PC-9 (cell line): ENCODE data around the gene CTRB2. TPM values are rescaled to one million over a fixed set of nuclear protein-coding genes. Genes with fewer than 3 reads are reported as not detected.

Experiments used
- BruUV-seq: library from RNA; stranded (reverse); fragments of 400-500 nt; replicated peaks from 2 replicates; lab custom pipeline; 2021; lab: Mats Ljungman, UMichigan
- CTCF ChIA-PET: fragments of 300-600 bp; sonication (Branson Sonifier 250); formaldehyde crosslinking; loops from one replicate; lab custom pipeline; 2022; ENCODE audit warnings: antibody characterized with exemption; lab: Charles Lee
- POLR2A ChIA-PET: fragments of 300-600 bp; sonication (Branson Sonifier 250); formaldehyde crosslinking; loops from one replicate; lab custom pipeline; 2022; ENCODE audit warnings: antibody characterized with exemption; ENCODE audit not compliant: unreplicated experiment; lab: Charles Lee
- DNase-seq, 2 experiments: peaks; one replicate each; pipeline versions ENCODE4 v3.0.0 to v3.0.0-alpha.2; 2015 to 2022; ENCODE audit warnings: mixed read lengths in 1 of 2
- H2AFZ ChIP-seq: fragments of 200-600 bp; sonication (generic); 2 replicates; pipeline ENCODE4 v1.8.1; 2017; ENCODE audit warnings: antibody characterized with exemption
- H3F3A ChIP-seq: fragments of 200-600 bp; sonication (generic); 2 replicates; pipeline ENCODE4 v1.8.1; 2017; ENCODE audit warnings: antibody characterized with exemption, mild to moderate bottlenecking, low read depth; ENCODE audit not compliant: insufficient read depth
- H3K27ac ChIP-seq: fragments of 200-600 bp; sonication (generic); 2 replicates; pipeline ENCODE4 v1.6.1; 2016; ENCODE audit warnings: mixed run types
- H3K27me3 ChIP-seq: fragments of 200-600 bp; sonication (generic); 2 replicates; pipeline ENCODE4 v1.6.1; 2016; ENCODE audit warnings: low read depth, mixed run types; ENCODE audit not compliant: insufficient read depth
- H3K36me3 ChIP-seq: fragments of 200-600 bp; sonication (generic); 2 replicates; pipeline ENCODE4 v1.6.1; 2016; ENCODE audit warnings: low read depth, mixed run types
- H3K4me1 ChIP-seq: fragments of 200-600 bp; sonication (generic); replicated peaks from 2 replicates; pipeline ENCODE4 v1.6.1; 2016; ENCODE audit warnings: mixed run types; ENCODE audit not compliant: insufficient read depth
- H3K4me2 ChIP-seq: fragments of 200-600 bp; sonication (generic); 2 replicates; pipeline ENCODE4 v1.6.1; 2017; ENCODE audit warnings: mixed run types
- H3K4me3 ChIP-seq: fragments of 200-600 bp; sonication (generic); 2 replicates; pipeline ENCODE4 v1.6.1; 2016; ENCODE audit warnings: mixed run types
- H3K79me2 ChIP-seq: fragments of 200-600 bp; sonication (generic); 2 replicates; pipeline ENCODE4 v1.6.1; 2017; ENCODE audit warnings: low read depth, mixed run types
- H3K9me2 ChIP-seq: fragments of 200-600 bp; sonication (generic); 2 replicates; pipeline ENCODE4 v1.8.1; 2017; ENCODE audit warnings: mild to moderate bottlenecking; ENCODE audit not compliant: insufficient read depth
- H3K9me3 ChIP-seq: fragments of 200-600 bp; sonication (generic); 2 replicates; pipeline ENCODE4 v1.8.1; 2016; ENCODE audit warnings: low read depth; ENCODE audit not compliant: insufficient read depth
- H4K20me1 ChIP-seq: fragments of 200-600 bp; sonication (generic); 2 replicates; pipeline ENCODE4 v1.8.1; 2017; ENCODE audit not compliant: insufficient read depth
- EZH2 ChIP-seq: fragments of 200-600 bp; sonication (generic); IDR thresholded peaks from 2 replicates; pipeline ENCODE4 v1.8.0; 2017; ENCODE audit warnings: antibody characterized with exemption, low read depth
- intact Hi-C: fragments of 100-400 bp; cut with micrococcal nuclease; formaldehyde crosslinking; loops from one replicate; pipeline ENCODE4 v1.10.0; 2022; ENCODE audit not compliant: unreplicated experiment
- total RNA-seq: library from RNA; stranded (reverse); gene quantifications from 2 replicates; pipeline ENCODE4 v1.2.3, GENCODE V29; 2021
- TF ChIP-seq, protein P1 (sequence below): fragments of 200-600 bp; sonication (generic); conservative IDR thresholded peaks from 2 replicates; pipeline ENCODE4 v1.6.1; 2017; ENCODE audit warnings: mixed run types, antibody characterized with exemption, mild to moderate bottlenecking, moderate library complexity

CTRB2 gene
- total RNA-seq, 1 experiment from 2014 or later, result not detected

DNA sequence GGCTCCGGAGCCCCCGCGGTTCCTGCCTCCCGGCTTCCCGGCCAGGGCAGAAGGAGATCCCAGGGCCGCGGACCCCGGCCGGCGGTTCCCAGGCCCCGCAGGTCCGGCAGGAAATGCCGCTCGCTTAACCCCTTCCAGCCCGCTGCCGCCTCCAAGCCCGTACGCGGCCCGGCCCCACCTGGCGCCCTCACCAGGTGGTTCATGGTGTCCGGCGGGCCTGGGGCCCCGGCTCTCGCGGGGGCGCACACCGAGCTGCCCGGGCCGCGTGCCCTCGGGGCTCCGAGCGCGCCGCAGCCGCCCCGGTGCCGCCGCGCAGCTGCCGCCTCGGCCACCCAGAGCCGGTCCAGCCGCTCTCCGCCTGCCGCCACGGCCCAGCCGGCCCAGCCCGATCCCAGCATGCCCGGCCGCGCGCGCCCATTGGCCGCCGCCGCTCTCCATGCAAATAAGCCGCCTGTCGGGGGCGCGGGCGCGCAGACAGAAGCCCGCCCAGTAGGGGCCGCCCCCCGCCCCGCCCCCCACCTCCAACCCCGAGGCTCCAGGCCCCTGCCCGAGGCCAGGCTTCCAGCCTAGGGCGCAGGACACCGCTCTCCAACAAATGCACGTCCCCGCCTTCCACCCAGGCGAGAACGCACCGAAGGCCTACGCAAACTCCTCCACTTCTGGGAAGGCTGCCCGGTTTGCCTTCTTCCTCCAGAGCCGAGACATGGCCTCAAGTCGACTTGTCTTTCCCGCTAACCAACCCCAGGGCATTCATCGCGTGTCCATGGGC is 44.5 kb upstream of the CTRB2 start, which contains the start of gene BCAR1:
Gene BCAR1, minus strand, starts transcription at position 345 of the 769 bp plus-strand sequence. Its CDS starts 142 bp downstream, at position 203.
- Histone ChIP-seq H3K4me3 (peak within 1 kb of the TSS; percentile 71), H3K9me3 (no peaks in the 10 kb centered on the region), H3K36me3 (no peaks in the 10 kb centered on the region), H4K20me1 (peaks cover 63% of the 10 kb centered on the region), H3K4me1 (peaks cover 54% of the 10 kb centered on the region), H2AFZ (peak within 1 kb of the TSS; percentile 64), H3K27me3 (no peaks in the 10 kb centered on the region), H3K79me2 (peaks cover 67% of the 10 kb centered on the region), H3K27ac (peak within 1 kb of the TSS; percentile 54; the same call in 1 of the 2 replicates), H3F3A (peaks cover 26% of the 10 kb centered on the region; the same call in 1 of the 2 replicates), H3K4me2 (peak within 1 kb of the TSS; percentile 79), H3K9me2 (no peaks in the 10 kb centered on the region)
- POLR2A ChIA-PET, result interaction anchor here (0.6 kb wide), 1 partner anchor 32 kb away, joined by 3 read pairs; no protein-coding TSS in a partner anchor
- intact Hi-C loops, result no loop called here
- CTCF ChIA-PET, result interaction anchor here (0.6 kb wide), 1 partner anchor 213 kb away, joined by 3 read pairs; the partner anchor contains the start of gene TMEM170A
- TF ChIP-seq, protein P1, sequence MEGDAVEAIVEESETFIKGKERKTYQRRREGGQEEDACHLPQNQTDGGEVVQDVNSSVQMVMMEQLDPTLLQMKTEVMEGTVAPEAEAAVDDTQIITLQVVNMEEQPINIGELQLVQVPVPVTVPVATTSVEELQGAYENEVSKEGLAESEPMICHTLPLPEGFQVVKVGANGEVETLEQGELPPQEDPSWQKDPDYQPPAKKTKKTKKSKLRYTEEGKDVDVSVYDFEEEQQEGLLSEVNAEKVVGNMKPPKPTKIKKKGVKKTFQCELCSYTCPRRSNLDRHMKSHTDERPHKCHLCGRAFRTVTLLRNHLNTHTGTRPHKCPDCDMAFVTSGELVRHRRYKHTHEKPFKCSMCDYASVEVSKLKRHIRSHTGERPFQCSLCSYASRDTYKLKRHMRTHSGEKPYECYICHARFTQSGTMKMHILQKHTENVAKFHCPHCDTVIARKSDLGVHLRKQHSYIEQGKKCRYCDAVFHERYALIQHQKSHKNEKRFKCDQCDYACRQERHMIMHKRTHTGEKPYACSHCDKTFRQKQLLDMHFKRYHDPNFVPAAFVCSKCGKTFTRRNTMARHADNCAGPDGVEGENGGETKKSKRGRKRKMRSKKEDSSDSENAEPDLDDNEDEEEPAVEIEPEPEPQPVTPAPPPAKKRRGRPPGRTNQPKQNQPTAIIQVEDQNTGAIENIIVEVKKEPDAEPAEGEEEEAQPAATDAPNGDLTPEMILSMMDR, result no peak
- TF ChIP-seq EZH2, result no peak
- peak; percentile 68 to 90 for DNase-seq
- BruUV-seq, result no TSS peak

DNA sequence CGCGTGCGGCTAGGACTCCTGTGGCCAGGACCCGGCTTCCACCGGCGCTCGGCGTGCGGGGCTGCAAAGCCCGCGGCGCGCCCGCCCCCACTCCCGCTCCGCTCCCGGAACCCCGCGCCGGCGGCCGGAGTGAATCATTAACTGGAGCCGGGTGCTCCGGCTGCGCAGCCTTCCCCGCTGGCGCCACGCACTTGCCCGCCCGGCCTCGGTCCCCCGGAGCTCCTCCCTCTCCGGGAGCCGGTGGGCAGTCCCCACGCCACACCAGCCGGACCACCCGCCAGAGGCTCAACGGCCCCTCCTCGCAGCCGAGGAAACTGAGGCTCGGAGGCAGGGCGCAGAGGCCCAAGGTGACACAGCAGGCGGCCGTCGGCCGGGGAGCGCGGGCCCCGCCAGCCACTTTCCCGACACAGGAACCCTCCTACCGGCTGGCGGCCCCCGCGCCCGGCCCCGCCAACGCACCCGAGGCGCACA is 43.9 kb upstream of the CTRB2 start:
- peaks cover 57% of the 10 kb centered on the region for H4K20me1 ChIP-seq
- peak overlapping the region; percentile 64 for H2AFZ ChIP-seq
- H3K4me2 ChIP-seq, result peak overlapping the region; percentile 79
- ChIA-PET POLR2A (interaction anchor here (0.6 to 0.9 kb wide), 2 partner anchors 31 to 55 kb away, joined by 3 to 6 read pairs; no protein-coding TSS in a partner anchor), CTCF (interaction anchor here (0.6 kb wide), 1 partner anchor 214 kb away, joined by 3 read pairs; the partner anchor contains the start of gene TMEM170A)
- no peak for TF ChIP-seq EZH2
- TF ChIP-seq, protein P1, result no peak
- no peaks in the 10 kb centered on the region for H3K9me2 ChIP-seq
- no TSS peak for BruUV-seq
- H3K4me3 ChIP-seq, result peak overlapping the region; percentile 71
- peaks cover 60% of the 10 kb centered on the region for H3K4me1 ChIP-seq
- no peak for DNase-seq
- peaks cover 66% of the 10 kb centered on the region for H3K79me2 ChIP-seq
- H3K27ac ChIP-seq, result peak overlapping the region; percentile 54; the same call in 1 of the 2 replicates
- H3K9me3 ChIP-seq, result no peaks in the 10 kb centered on the region
- intact Hi-C loops, result no loop called here
- H3F3A ChIP-seq, result peaks cover 31% of the 10 kb centered on the region
- no peaks in the 10 kb centered on the region for H3K27me3 ChIP-seq
- no peaks in the 10 kb centered on the region for H3K36me3 ChIP-seq

DNA sequence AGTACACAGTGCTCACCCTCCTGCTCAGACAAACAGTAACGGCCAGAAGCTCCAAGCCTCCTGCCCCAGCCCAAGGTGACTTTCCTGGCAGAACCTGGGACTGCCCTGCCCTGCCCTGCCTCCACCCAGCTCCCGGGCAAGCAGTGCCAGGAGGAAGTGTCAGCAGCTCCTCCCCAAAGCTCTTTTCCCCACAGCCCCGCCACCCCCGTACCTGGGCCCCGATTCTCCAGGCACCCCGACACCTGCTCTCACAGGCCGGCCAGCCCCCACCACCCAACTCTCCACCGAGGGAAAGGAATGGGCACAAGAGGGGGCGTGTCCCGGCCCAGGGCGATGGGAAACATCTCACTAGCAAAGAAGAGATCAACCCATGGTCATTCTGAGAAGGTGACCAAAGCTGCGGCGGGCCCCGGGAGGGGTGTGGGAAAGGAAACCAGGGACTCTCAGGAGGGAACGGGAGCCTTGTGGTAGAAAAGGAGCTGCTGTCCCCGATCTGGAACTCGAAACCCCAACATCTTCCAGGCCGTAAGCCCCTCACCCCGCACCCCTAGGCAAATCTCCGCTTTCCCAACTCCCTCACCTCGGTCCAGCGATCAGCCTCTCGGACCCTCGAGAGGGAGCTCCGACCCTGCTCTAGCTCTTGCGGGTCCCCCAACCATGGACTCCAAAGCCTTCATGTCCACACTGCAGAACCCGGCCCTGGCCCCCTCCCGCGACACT is 43.3 kb upstream of the CTRB2 start:
- Histone ChIP-seq H3K27ac (peak overlapping the region; percentile 54; the same call in 1 of the 2 replicates), H3K9me3 (no peaks in the 10 kb centered on the region), H3F3A (peaks cover 33% of the 10 kb centered on the region), H3K9me2 (no peaks in the 10 kb centered on the region), H3K36me3 (no peaks in the 10 kb centered on the region), H3K4me2 (peak overlapping the region; percentile 79), H2AFZ (peak overlapping the region; percentile 64; the same call in 1 of the 2 replicates), H3K79me2 (peaks cover 61% of the 10 kb centered on the region), H3K4me3 (peak overlapping the region; percentile 71), H3K4me1 (peaks cover 63% of the 10 kb centered on the region), H3K27me3 (no peaks in the 10 kb centered on the region), H4K20me1 (peaks cover 53% of the 10 kb centered on the region)
- ChIA-PET POLR2A (interaction anchor here (0.6 to 0.9 kb wide), 5 partner anchors 30 to 319 kb away, joined by 3 to 6 read pairs (median 4); no protein-coding TSS in a partner anchor), CTCF (no interaction called here)
- DNase-seq, result peak in 1 of 2 experiments; percentile 49
- BruUV-seq, result no TSS peak
- intact Hi-C loops, result no loop called here
- TF ChIP-seq, protein P1, result no peak
- no peak for TF ChIP-seq EZH2
